Natural killer cell treated with Interleukin-12 subunit alpha and Interleukin-12 subunit beta and Interleukin-15 and Interleukin-18, amount 100 ng/mL, for 72 hours (primary cell): ENCODE data around the gene MED25. TPM values are rescaled to one million over a fixed set of nuclear protein-coding genes. Genes with fewer than 3 reads are reported as not detected.

ENCODE experiments used
- ATAC-seq, 2 donors: fragments of 150-1000 bp; cut with Tn5 transposase in 1 of 2; sonication (Bioruptor Pico), chemical (Tn5 transposase) in 1 of 2; 2 replicates each; pipeline ENCODE4 v1.10.0; 2021
- DNase-seq: peaks from one replicate; pipeline ENCODE4 v3.0.0; 2022; ENCODE audit warnings: low spot score
- H3K27ac Mint-ChIP-seq, 2 donors: 1 replicate in 1 of 2; 2 replicates in 1 of 2; pipeline ENCODE4 v1.8.0; 2022; ENCODE audit warnings: mixed read lengths in 2 of 2, mild to moderate bottlenecking in 1 of 2, moderate library complexity in 1 of 2
- H3K27me3 Mint-ChIP-seq, 2 donors: 1 replicate in 1 of 2; 2 replicates in 1 of 2; pipeline ENCODE4 v1.8.0; 2022; ENCODE audit warnings: mixed read lengths in 2 of 2
- H3K36me3 Mint-ChIP-seq: one replicate; pipeline ENCODE4 v1.8.0; 2022; ENCODE audit warnings: mixed read lengths
- H3K4me1 Mint-ChIP-seq, 2 donors: 1 replicate in 1 of 2; 2 replicates in 1 of 2; pipeline ENCODE4 v1.8.0; 2022; ENCODE audit warnings: low read depth in 2 of 2, mixed read lengths in 2 of 2, mild to moderate bottlenecking in 1 of 2
- H3K4me3 Mint-ChIP-seq: one replicate; pipeline ENCODE4 v1.8.0; 2022; ENCODE audit warnings: mixed read lengths
- H3K9me3 Mint-ChIP-seq: 2 replicates; pipeline ENCODE4 v1.8.0; 2022; ENCODE audit warnings: mixed read lengths
- total RNA-seq, 2 donors: library from RNA; stranded (reverse); gene quantifications; one replicate each; pipeline ENCODE4 v1.2.3, GENCODE V29; 2022

MED25 gene
- total RNA-seq, 2 donors from 2014 or later, result 48.0 to 64.6 TPM

DNA sequence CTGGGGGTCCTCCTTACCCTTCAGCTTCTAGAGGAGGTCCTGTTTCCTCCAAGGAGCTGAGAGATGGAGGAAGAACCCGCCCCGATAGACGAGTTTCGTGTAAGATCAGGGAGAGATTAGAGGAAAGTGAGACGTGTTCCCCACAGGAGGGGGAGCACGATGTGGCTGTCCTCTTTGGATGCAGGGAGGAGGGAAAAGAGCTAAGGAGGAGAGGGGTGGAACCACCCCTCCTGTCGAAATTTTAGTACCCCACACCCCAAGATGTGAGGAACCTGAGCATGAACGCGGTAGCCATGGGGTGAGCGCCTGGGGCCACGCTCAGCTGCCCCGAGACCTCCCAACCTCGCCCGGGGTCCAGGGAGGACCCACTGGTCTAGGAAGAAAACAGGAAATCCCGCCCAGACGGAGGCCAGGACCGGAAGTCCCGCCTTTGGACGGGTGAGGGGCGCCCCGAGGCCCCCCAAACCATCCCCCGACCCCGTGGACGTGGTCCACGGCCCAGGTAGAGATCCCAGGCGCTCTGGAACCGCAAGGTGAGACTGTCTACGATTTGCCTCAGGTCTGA, 57.9 kb downstream of the MED25 start:
- no peak for DNase-seq
- ATAC-seq, result no peak
- no peaks in the 10 kb centered on the region for H3K36me3 Mint-ChIP-seq
- no peaks in the 10 kb centered on the region for H3K27me3 Mint-ChIP-seq
- no peak overlapping the region for H3K27ac Mint-ChIP-seq
- H3K4me3 Mint-ChIP-seq, result no peak overlapping the region
- no peaks in the 10 kb centered on the region for H3K9me3 Mint-ChIP-seq
- peaks cover 27 to 31% of the 10 kb centered on the region in 2 donors for H3K4me1 Mint-ChIP-seq

DNA sequence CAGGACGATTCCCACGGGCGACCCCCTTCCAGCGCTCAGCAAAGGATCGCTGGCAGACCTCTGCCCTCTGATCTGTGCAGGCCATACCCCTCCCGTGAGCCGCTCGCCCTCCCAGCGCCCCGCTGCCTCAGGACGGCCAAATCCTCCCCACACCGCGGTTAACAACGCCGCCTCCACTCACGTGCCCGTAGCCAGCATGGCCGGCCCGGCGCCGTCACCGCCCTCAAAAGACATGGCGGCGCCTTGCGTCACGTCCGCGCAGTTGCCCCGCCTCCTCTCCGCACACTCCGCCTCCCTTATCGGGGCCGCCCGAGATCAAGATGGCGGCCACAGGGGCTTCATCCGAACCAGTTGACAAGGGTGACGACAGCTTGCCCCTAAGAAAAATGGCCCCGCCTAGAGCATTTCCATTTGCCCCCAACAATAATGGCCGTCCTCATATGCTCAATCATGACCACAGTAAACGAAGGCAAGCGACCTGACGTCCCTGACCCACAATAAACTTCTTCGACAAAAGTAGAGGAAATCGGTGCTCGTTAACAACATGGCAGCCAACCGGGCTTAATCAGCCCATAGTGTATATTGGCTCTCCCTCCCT, 58.4 kb downstream of the MED25 start:
- Mint-ChIP-seq H3K27me3 (no peaks in the 10 kb centered on the region), H3K9me3 (no peaks in the 10 kb centered on the region), H3K4me1 (peaks cover 27 to 31% of the 10 kb centered on the region in 2 donors), H3K4me3 (no peak overlapping the region), H3K36me3 (no peaks in the 10 kb centered on the region), H3K27ac (no peak overlapping the region)
- ATAC-seq, result peak; percentile 75 to 82
- peak; percentile 98 for DNase-seq

DNA sequence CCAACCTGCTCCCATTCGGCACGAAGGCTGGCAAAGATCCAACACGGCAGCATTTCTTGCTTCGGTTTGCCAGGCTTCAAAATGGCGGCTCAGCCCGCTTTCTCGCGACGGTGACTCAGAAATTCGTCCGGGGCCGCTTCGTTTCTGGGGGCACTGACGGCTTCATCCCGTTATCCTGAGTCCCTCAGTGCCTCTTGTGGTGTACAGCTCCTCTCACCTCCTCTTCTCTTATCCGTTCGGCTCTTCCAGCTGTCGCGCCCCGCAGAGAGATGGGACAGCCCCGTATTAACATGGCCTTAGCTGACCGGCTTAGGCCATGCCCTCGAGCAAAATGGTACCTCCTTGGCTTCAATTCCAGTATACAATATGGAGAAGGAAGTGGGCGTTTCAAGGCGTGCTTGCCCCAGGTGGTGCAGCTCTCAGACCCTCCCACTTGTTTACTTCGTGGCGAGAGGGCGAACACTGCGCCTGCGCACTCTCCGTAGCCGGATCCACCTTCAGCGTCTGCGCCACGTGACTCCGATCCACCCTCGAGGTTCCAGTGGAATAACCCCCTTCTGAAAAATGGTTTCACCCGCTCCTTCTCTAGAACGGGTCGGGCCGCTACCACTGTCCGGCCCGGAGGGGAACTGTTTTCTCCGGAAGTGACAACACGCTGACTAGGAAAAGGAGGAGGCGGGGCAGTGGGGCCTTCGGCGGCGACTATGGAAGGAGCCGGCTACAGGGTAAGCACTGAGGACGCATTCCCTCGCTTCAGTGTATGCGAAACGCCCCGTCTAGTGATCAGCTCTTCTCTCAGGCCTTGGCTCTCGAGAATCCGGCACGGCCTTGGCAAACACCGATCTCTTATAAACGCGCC, 59.2 kb downstream of the MED25 start, which contains the start of the genes AKT1S1 and TBC1D17:
Gene AKT1S1 (minus strand): TSS at position 336 of the 859 bp plus-strand sequence. CDS start 4,060 bp downstream, outside the sequence.
Gene TBC1D17 (plus strand): TSS at position 683 of the 859 bp plus-strand sequence. CDS start 22 bp downstream, at position 705.
- peak; percentile 100 for DNase-seq
- Mint-ChIP-seq H3K4me3 (no peak within 1 kb of the TSS), H3K4me1 (peaks cover 22 to 26% of the 10 kb centered on the region in 2 donors), H3K27me3 (no peaks in the 10 kb centered on the region), H3K9me3 (no peaks in the 10 kb centered on the region), H3K36me3 (no peaks in the 10 kb centered on the region), H3K27ac (no peak within 1 kb of the TSS)
- ATAC-seq, result peak; percentile 82 to 84

DNA sequence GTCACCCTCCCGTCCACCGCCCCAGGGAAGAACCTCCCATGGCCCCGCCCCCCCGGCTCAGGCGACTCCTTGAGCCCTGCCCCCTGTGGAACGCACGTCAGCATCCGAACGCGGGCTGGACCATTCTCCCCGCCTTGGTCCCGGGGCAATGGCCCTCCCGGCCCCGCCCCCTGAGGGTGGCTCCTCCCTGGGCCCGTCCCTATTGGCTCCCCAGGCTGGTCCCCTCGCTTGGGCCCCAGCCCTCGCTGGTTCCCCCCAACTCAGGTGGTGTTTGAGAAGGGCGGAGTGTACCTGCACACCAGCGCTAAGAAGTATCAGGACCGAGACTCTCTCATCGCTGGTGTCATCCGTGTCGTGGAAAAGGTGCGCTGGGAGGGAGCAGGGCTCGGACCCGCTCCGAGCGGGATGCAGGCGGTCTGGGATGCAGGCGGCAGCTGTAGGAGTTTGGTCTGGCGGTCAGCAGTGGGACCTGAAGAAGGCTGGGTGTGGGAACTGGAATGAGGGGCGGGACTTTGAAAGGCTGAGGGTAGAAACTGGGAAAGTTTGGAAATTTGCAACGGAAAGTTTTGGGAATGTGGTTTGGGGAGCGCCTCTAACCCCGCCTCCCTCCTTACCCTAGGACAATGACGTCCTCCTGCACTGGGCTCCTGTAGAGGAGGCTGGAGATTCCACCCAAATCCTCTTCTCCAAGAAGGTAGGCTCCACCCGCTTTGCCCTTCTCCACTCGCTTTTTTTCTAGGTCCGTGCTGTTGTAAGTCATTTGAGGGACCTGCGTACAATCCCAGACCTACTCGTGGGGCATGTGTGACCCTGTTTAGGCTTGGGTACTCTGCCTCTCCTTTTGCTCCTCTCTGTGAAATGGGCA, 60.0 kb downstream of the MED25 start:
- H3K9me3 Mint-ChIP-seq, result no peaks in the 10 kb centered on the region
- no peak overlapping the region for H3K27ac Mint-ChIP-seq
- peaks cover 22 to 26% of the 10 kb centered on the region in 2 donors for H3K4me1 Mint-ChIP-seq
- DNase-seq (peak; percentile 100), ATAC-seq (peak; percentile 84 to 85)
- no peaks in the 10 kb centered on the region for H3K27me3 Mint-ChIP-seq
- H3K4me3 Mint-ChIP-seq, result no peak overlapping the region
- no peaks in the 10 kb centered on the region for H3K36me3 Mint-ChIP-seq

DNA sequence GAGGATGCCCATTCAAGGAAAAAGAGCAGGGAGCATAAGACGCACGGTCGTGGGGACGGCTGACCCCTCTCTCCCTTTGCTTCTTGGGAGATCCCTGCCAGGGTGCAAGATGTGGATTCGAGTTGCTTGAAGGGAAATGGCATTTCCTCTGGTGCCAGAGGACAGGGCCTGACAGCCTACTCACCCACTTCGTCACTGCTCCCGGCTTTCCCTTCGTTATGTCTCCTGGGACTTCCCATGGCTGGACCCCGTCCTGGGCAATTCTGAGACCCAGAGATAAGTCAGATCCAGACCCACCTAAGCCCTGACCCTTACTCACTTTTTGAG, 60.6 kb downstream of the MED25 start:
- H3K27me3 Mint-ChIP-seq, result no peaks in the 10 kb centered on the region
- no peaks in the 10 kb centered on the region for H3K36me3 Mint-ChIP-seq
- no peak overlapping the region for H3K27ac Mint-ChIP-seq

DNA sequence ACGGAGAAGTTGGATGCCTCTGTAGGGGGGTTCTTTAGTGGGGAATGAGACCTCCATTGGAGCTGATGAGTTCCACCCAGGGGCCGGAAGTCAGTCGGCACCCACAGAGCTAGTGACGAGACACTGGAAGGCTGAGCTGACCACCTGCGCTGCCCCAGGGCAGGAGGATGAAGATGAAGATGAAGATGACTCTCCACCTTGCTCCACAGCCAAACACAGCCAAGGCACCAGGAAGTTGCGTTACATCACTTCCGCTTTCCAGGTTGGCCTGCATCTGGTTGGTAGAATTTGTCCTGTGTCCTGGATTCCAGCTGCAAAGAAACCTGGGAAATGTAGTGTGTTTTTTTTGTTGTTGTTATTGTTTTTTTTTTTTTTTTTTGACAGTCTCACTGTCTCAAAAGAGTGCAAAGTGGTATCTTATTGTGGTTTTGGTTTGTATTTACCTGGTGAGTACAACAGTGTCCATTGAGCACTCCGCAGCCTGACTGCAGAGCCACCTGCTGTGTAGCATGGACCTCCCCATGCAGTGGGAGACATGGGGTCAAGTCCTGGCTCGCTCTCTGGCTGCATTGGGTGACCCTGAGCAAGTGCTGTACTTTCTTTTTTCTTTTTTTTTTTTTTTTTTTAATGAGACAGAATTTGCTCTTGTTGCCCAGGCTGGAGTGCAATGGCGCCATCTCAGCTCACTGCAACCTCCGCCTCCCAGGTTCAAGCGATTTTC, 61.3 kb downstream of the MED25 start:
- no peaks in the 10 kb centered on the region for H3K9me3 Mint-ChIP-seq
- no peak overlapping the region for H3K27ac Mint-ChIP-seq
- H3K36me3 Mint-ChIP-seq, result no peaks in the 10 kb centered on the region
- no peak for ATAC-seq
- H3K27me3 Mint-ChIP-seq, result no peaks in the 10 kb centered on the region
- peaks cover 22 to 26% of the 10 kb centered on the region in 2 donors for H3K4me1 Mint-ChIP-seq
- DNase-seq, result no peak
- no peak overlapping the region for H3K4me3 Mint-ChIP-seq

More for the DNA sequence above, 60.6 kb downstream of the MED25 start:
- H3K4me1 Mint-ChIP-seq, result peaks cover 22 to 26% of the 10 kb centered on the region in 2 donors
- ATAC-seq (no peak), DNase-seq (no peak)
- no peaks in the 10 kb centered on the region for H3K9me3 Mint-ChIP-seq
- H3K4me3 Mint-ChIP-seq, result no peak overlapping the region

DNA sequence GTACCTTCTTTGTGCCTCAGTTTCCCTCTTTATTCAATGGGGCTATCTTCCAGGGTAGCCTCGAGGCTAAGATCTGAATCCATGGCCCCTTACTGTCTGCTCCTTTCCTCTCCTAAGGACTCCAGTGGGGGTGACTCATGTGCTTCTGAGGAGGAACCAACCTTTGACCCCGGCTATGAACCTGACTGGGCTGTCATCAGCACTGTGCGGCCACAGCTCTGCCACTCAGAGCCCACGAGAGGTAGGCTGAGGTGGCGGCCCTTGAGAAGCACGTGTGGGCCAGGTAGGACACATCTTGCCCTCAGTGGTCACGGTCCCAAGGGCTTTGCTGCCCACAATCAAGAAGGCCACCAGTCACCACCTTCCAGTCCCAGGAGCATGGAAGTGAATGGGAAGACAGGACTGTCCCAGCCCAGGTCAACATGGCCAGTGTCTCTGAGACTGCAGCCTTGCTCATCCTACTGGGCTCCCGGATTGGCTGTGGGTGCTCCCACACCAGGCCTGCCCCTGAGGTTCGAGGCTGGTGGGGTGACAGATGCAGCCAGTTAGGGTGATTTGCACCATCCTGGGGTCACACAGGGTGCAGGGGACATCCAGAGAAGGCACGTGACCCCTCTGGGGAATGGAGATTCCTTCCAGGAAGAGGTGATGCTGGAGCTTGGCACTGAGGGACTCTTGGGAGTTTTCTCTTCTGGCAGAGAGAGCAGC, 62.2 kb downstream of the MED25 start:
- Mint-ChIP-seq H3K27ac (no peak overlapping the region), H3K4me3 (no peak overlapping the region), H3K27me3 (no peaks in the 10 kb centered on the region), H3K9me3 (no peaks in the 10 kb centered on the region), H3K36me3 (no peaks in the 10 kb centered on the region), H3K4me1 (peaks cover 17 to 21% of the 10 kb centered on the region in 2 donors)
- no peak for ATAC-seq
- no peak for DNase-seq

DNA sequence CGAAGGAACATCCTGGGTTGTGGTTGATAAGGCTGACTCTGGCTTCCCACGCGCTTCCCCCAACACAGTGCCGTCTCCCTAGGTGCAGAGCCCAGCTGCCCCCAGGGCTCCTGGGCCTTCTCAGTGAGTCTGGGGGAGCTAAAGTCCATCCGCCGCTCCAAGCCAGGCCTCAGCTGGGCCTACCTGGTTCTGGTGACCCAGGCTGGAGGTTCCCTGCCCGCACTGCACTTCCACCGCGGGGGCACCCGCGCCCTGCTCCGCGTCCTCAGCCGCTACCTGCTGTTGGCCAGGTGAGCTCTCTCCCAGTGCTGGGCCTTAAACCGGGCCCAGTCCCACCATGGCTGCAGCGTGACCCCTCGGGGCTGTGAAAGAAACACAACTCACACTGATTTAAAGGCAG, 63.1 kb downstream of the MED25 start:
- H3K36me3 Mint-ChIP-seq, result no peaks in the 10 kb centered on the region
- no peak for ATAC-seq
- no peak for DNase-seq
- H3K4me3 Mint-ChIP-seq, result no peak overlapping the region
- peaks cover 11 to 15% of the 10 kb centered on the region in 2 donors for H3K4me1 Mint-ChIP-seq
- no peaks in the 10 kb centered on the region for H3K27me3 Mint-ChIP-seq
- no peak overlapping the region for H3K27ac Mint-ChIP-seq
- no peaks in the 10 kb centered on the region for H3K9me3 Mint-ChIP-seq

DNA sequence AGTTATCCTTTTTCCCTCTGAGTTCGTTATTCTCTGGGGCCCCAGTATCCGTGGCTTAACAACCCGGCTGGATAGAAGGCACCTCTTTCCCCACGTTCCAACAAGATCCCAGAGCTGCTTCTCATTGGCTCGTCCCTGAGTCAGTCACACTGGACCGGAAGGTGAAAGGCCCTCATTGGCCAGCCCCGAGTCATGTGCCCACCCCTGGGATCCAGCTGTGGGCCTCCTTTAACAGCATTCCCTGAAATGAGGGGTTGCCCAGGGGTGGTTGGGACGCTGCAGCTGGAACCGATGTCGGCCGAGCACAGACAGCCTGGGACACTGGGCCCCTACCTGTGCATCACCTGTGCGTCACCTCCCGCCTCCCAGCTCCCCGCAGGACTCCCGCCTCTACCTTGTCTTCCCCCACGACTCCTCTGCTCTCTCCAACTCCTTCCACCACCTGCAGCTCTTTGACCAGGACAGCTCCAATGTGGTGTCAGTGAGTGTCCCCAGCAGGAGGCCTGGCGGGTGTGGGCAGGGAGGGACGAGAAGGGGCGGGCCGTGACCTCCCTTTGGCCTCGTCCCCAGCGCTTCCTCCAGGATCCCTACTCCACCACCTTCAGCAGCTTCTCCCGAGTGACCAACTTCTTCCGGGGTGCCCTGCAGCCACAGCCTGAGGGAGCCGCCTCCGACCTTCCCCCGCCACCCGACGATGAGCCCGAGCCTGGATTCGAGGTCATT, 63.7 kb downstream of the MED25 start:
- ATAC-seq (no peak), DNase-seq (no peak)
- Mint-ChIP-seq H3K9me3 (no peaks in the 10 kb centered on the region), H3K27me3 (no peaks in the 10 kb centered on the region), H3K36me3 (no peaks in the 10 kb centered on the region), H3K4me3 (no peak overlapping the region), H3K27ac (no peak overlapping the region), H3K4me1 (peaks cover 11 to 15% of the 10 kb centered on the region in 2 donors)

DNA sequence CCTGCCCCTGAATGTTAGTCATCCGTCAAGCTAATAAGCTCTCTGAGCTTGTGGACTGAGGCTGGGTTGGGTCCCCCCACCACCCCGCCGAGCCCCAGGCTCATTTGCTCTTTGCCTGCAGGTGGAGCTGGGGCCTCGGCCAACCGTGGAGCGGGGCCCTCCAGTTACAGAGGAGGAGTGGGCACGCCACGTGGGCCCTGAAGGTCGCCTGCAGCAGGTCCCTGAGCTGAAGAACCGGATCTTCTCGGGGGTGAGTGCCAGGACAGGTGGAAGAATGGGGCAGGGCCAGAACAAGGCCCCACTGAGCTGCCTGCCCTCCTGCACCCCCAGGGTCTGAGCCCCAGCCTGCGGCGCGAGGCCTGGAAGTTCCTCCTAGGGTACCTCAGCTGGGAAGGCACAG, 64.6 kb downstream of the MED25 start:
- Mint-ChIP-seq H3K27me3 (no peaks in the 10 kb centered on the region), H3K9me3 (no peaks in the 10 kb centered on the region), H3K4me1 (peaks cover 11 to 15% of the 10 kb centered on the region in 2 donors), H3K36me3 (no peaks in the 10 kb centered on the region), H3K4me3 (no peak overlapping the region), H3K27ac (no peak overlapping the region)
- no peak for DNase-seq
- no peak for ATAC-seq

DNA sequence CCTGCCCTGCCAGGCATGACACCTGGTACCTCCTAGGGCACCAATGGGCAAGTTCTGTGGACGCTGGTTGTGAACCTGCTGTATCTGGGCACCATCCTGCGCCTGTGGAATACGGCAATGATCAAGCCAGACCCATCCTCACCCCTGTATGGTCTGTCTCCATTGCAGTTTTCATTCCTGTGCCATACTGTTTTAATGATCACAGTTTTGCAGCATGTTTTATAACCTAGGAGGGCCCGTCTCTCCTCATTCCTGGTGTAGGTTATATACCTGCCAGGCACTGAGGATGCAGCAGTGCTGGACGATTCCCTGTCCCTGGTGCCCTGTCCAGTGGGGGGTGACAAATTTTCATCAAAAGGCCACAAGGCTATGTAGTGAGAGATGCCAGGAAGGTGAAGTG, 65.0 kb downstream of the MED25 start:
- Mint-ChIP-seq H3K36me3 (no peaks in the 10 kb centered on the region), H3K4me3 (no peak overlapping the region), H3K27ac (no peak overlapping the region), H3K9me3 (no peaks in the 10 kb centered on the region), H3K4me1 (peaks cover 8 to 12% of the 10 kb centered on the region in 2 donors), H3K27me3 (no peaks in the 10 kb centered on the region)
- DNase-seq, result no peak
- no peak for ATAC-seq

DNA sequence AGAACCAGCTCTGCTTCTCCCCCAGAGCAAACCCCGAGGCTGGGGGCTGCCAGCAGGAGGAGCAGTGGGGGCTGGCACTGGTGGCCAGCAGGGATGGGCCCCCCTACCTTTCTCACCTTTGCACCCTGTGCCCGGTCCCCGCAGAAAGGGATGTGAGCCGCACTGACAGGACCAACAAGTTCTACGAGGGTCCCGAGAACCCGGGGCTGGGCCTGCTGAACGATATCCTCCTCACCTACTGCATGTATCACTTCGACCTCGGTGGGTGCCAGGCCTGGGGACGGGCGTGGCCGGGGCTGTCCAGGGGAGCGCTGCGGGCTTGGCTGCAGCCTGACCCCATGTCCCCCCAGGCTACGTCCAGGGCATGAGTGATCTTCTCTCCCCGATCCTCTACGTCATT, 66.0 kb downstream of the MED25 start:
- DNase-seq (no peak), ATAC-seq (no peak)
- Mint-ChIP-seq H3K36me3 (no peaks in the 10 kb centered on the region), H3K27me3 (no peaks in the 10 kb centered on the region), H3K27ac (no peak overlapping the region), H3K9me3 (no peaks in the 10 kb centered on the region), H3K4me1 (peaks cover 0 to 1% of the 10 kb centered on the region in 2 donors), H3K4me3 (no peak overlapping the region)
